ENCODE data around the gene CARD8. TPM values are rescaled to one million over a fixed set of nuclear protein-coding genes. Genes with fewer than 3 reads are reported as not detected.

Gene CARD8
- polyA plus RNA-seq, 1 experiment: 15.0 TPM

- Histone ChIP-seq H3K27me3 (ENCODE audit: control insufficient read depth, insufficient read depth, low read length) (no peaks in the 10 kb centered on the region), H3K36me3 (ENCODE audit: control insufficient read depth, insufficient read depth, low read length) (no peaks in the 10 kb centered on the region), H3K4me3 (ENCODE audit: low read depth, low read length) (no peak overlapping the region)
- CTCF ChIA-PET: interaction anchor here (1.3 kb wide), 1 partner anchor 41 kb away, joined by 4 read pairs; no protein-coding TSS in a partner anchor
- no peak for DNase-seq (ENCODE audit: low read depth)
- TF ChIP-seq CTCF (IDR thresholded peaks at IDR 0.05; ENCODE audit: insufficient read depth, low read depth, low read length): no peak
- POLR2A ChIA-PET: no interaction called here
These were observed 36.7 kb downstream of the CARD8 start for GRCh38 chr19:48218997-48219396.

- no peak for DNase-seq (ENCODE audit: low read depth)
- H3K4me3 ChIP-seq (ENCODE audit: low read depth, low read length): no peak overlapping the region
- ChIA-PET CTCF (interaction anchor here (1.7 to 2.6 kb wide), 2 partner anchors 12 to 15 kb away, joined by 6 to 7 read pairs; no protein-coding TSS in a partner anchor), POLR2A (no interaction called here)
- H3K27me3 ChIP-seq (ENCODE audit: control insufficient read depth, insufficient read depth, low read length): no peaks in the 10 kb centered on the region
- TF ChIP-seq CTCF (IDR thresholded peaks at IDR 0.05; ENCODE audit: insufficient read depth, low read depth, low read length): no peak
- H3K36me3 ChIP-seq (ENCODE audit: control insufficient read depth, insufficient read depth, low read length): no peaks in the 10 kb centered on the region
These were observed 38.8 kb downstream of the CARD8 start for GRCh38 chr19:48216933-48217332.

GRCh38 chr19:48213959-48214358 lies 41.8 kb downstream of the CARD8 start:
- no peak for DNase-seq (ENCODE audit: low read depth)
- POLR2A ChIA-PET: no interaction called here
- TF ChIP-seq CTCF (IDR thresholded peaks at IDR 0.05; ENCODE audit: insufficient read depth, low read depth, low read length): no peak
- no peaks in the 10 kb centered on the region for H3K36me3 ChIP-seq (ENCODE audit: control insufficient read depth, insufficient read depth, low read length)
- no peaks in the 10 kb centered on the region for H3K27me3 ChIP-seq (ENCODE audit: control insufficient read depth, insufficient read depth, low read length)
- CTCF ChIA-PET: no interaction called here
- no peak overlapping the region for H3K4me3 ChIP-seq (ENCODE audit: low read depth, low read length)

GRCh38 chr19:48210005-48210404 lies 45.7 kb downstream of the CARD8 start:
- no peak for DNase-seq (ENCODE audit: low read depth)
- no peak for TF ChIP-seq CTCF (IDR thresholded peaks at IDR 0.05; ENCODE audit: insufficient read depth, low read depth, low read length)
- Histone ChIP-seq H3K36me3 (ENCODE audit: control insufficient read depth, insufficient read depth, low read length) (no peaks in the 10 kb centered on the region), H3K4me3 (ENCODE audit: low read depth, low read length) (no peak overlapping the region), H3K27me3 (ENCODE audit: control insufficient read depth, insufficient read depth, low read length) (no peaks in the 10 kb centered on the region)
- ChIA-PET POLR2A (no interaction called here), CTCF (no interaction called here)

GRCh38 chr19:48206397-48207093 lies 49.2 kb downstream of the CARD8 start:
- DNase-seq (ENCODE audit: low read depth): no peak
- no peak for TF ChIP-seq CTCF (IDR thresholded peaks at IDR 0.05; ENCODE audit: insufficient read depth, low read depth, low read length)
- CTCF ChIA-PET: no interaction called here
- Histone ChIP-seq H3K4me3 (ENCODE audit: low read depth, low read length) (no peak overlapping the region), H3K36me3 (ENCODE audit: control insufficient read depth, insufficient read depth, low read length) (no peaks in the 10 kb centered on the region), H3K27me3 (ENCODE audit: control insufficient read depth, insufficient read depth, low read length) (no peaks in the 10 kb centered on the region)
- POLR2A ChIA-PET: no interaction called here
